GM18502 (cell line): ENCODE results near the gene SLC7A1.

Experiments
- ATAC-seq: cut with Tn5 transposase; IDR thresholded peaks from one replicate; pipeline ENCODE4 v1.9.1; 2021; ENCODE audit warnings: mild to moderate bottlenecking; ENCODE audit not compliant: unreplicated experiment, poor library complexity

The SLC7A1 gene

DNA sequence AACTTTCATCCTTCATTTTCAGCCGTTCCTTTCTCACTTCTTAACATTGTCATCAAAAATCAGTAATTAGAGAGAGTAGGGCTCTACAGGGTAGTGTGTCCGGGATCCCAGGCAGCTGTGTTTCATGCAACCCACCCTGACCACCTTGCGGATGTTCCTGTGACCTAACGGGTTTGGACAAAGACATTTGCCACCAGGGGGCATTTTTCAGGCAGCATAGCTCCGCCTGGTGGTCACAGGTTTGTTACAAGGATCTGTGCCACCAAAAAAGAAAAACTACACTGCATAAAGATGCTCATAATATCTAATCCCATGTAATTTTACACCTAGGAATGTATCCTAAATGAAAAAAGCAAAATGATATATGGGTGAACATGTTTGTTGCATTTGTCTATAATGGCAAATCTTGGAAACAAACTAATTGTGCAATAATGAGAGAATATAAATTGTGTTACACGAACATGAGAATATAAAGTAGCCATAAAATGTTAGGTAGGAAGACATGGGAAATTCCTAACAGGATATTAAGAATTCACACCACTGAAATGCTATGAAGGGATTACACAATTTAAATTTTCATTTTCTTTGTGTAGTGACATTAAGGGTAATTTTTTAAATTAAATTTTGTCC, 123.0 kb downstream of the SLC7A1 start:
- peak; percentile 69 for ATAC-seq

DNA sequence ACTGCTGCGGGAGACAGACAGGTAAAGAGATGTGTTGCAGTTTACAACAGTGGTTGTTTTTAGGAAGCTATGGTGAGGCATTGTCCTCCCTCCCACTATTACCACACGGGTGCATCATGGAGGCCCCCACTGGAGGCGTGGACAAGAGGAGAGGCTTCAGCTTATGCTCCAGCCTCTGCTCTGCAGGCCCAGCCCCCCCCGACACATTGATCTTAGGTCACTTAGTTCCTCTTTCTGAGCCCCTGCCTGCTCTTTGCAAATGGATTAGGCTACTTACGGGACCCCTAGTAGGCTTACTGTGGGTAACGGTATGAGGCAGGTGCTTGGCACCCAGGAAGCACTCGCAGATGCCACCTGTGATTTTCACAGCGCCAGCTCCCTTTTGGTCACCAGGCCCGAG, 123.9 kb downstream of the SLC7A1 start:
- ATAC-seq = no peak

DNA sequence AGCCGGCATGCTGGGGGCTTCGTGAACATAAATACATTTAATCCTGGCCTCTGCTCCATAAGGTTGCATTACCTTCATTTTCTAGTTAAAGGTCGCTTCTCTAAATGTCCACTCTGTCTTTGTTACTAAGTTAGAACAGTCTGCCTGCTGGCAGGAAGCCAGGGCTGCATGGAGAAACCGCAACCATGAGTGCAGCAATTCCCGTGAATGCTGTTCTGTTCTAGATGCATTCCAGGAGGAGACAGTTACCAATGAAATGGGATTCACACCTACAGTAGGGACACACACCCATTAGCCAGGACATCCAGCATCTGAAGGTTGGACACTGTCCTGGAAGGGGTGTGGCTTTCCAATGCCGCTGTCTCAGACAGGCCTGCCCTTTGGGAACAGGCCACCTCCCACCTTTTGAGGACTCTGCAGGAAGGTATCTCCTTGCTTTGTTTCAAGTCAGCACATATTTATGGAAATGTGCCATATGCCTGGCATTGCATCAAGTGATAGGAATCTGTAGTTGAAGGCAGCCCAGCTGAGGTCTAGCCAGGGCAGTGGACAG, 129.7 kb downstream of the SLC7A1 start:
- no peak for ATAC-seq

DNA sequence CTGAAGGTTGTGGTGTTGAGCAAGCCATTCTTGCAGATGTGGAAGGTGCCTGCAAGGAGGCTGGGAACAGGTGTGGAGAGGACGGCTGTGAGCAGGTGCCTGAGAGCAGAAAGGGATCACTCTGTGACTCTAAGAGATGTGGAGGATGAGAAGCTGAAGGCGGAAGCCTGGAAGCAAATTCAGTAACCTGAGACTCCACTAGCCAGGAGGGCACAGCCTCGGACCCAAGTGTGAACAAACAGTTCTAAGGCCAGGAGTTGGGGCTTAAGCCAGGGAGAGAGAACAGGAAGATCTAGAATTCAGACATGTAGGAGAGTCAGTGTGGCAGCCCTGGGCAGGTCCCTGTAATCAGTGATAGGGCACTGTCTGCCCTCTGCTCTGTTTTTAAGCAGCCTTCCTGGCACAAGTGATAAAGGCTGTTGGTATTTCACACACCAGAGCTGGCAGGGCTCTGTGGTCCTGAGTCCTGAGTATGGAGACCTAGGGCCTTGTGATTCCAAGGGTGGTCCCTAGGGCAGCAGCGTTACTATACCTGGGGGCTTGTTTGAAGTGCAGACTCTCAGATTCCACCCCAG, 131.3 kb downstream of the SLC7A1 start:
- no peak for ATAC-seq

DNA sequence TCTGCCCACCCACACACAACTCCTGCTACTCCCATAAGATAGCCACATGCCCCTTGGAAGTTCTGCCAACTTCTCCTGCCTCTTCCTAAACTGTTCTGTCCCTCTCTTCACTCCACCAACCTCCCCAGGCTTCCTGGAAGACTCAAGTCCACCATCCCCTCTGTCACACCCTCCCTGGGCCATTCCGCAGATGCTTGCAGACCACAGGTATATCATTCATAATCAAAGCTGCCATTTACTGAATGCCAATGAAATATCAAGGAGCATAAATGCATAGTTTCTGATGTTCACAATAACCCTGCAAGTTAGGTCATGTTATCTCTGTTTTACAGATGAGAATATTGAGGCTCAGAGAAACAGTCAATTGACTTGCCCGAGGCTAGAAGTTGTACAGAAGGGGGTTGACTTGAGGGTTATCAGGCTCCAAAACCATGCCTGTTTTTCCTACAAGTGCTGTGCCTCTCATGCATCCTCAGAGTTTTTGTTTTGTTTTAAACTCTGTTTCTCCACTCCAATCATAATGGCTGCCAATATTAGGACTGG, 135.6 kb downstream of the SLC7A1 start:
- ATAC-seq = no peak
